GM21423 (cell line): ENCODE results near the gene MEP1A.
"Not testable (repeated sequence)": the region's sequence is repeated elsewhere in the genome, so short reads cannot be mapped to it uniquely, and the experiment has no call there.

Source experiments
- ATAC-seq: cut with Tn5 transposase; IDR thresholded peaks from one replicate; pipeline ENCODE4 v1.9.1; 2021; ENCODE audit warnings: mild to moderate bottlenecking, moderate library complexity; ENCODE audit not compliant: unreplicated experiment

MEP1A gene

GRCh38 chr6:46828939-46829338 is 35.8 kb downstream of the MEP1A start:
- no peak for ATAC-seq

- no peak for ATAC-seq
Measured at GRCh38 chr6:46832816-46833215, 39.6 kb downstream of the MEP1A start.

- not testable (repeated sequence) for ATAC-seq
Measured at GRCh38 chr6:46834257-46834916, 41.2 kb downstream of the MEP1A start.

GRCh38 chr6:46834991-46835390 is 41.8 kb downstream of the MEP1A start:
- ATAC-seq: not testable (repeated sequence)

GRCh38 chr6:46838033-46838432 is 44.8 kb downstream of the MEP1A start:
- no peak for ATAC-seq

GRCh38 chr6:46842252-46842846 is 49.2 kb downstream of the MEP1A start:
- ATAC-seq: not testable (repeated sequence)

- ATAC-seq: no peak
Measured at GRCh38 chr6:46845126-46845525, 51.9 kb downstream of the MEP1A start.

GRCh38 chr6:46848684-46849360 is 55.6 kb downstream of the MEP1A start:
- peak; percentile 93 for ATAC-seq

- ATAC-seq: no peak
Measured at GRCh38 chr6:46849361-46849690, 56.1 kb downstream of the MEP1A start.

- no peak for ATAC-seq
Measured at GRCh38 chr6:46850792-46851191, 57.6 kb downstream of the MEP1A start.

GRCh38 chr6:46851576-46851975 is 58.4 kb downstream of the MEP1A start:
- not testable (repeated sequence) for ATAC-seq

GRCh38 chr6:46855966-46856365 is 62.8 kb downstream of the MEP1A start:
- not testable (repeated sequence) for ATAC-seq

GRCh38 chr6:46862381-46862780 is 69.2 kb downstream of the MEP1A start:
- no peak for ATAC-seq

- no peak for ATAC-seq
Measured at GRCh38 chr6:46863791-46864190, 70.6 kb downstream of the MEP1A start.

GRCh38 chr6:46865221-46865620 is 72.0 kb downstream of the MEP1A start:
- no peak for ATAC-seq

GRCh38 chr6:46867411-46867810 is 74.2 kb downstream of the MEP1A start:
- ATAC-seq: no peak

GRCh38 chr6:46876126-46876525 is 82.9 kb downstream of the MEP1A start:
- no peak for ATAC-seq

GRCh38 chr6:46879003-46879402 is 85.8 kb downstream of the MEP1A start:
- no peak for ATAC-seq

- no peak for ATAC-seq
Measured at GRCh38 chr6:46882645-46883044, 89.5 kb downstream of the MEP1A start.

GRCh38 chr6:46888031-46888430 is 94.8 kb downstream of the MEP1A start:
- ATAC-seq: no peak

GRCh38 chr6:46888578-46888977 is 95.4 kb downstream of the MEP1A start:
- ATAC-seq: no peak
